MM.1S (cell line): ENCODE data around the gene ARHGAP26.

Source experiments
- DNase-seq: peaks from one replicate; pipeline ENCODE4 v3.0.0-alpha.2; 2015
- H2AFZ ChIP-seq: fragments of 300-600 bp; sonication (generic); 2 replicates; pipeline ENCODE4 v1.6.0; 2016; ENCODE audit warnings: antibody characterized with exemption, low read length
- H3F3A ChIP-seq: fragments of 300-600 bp; sonication (generic); 2 replicates; pipeline ENCODE4 v1.6.1; 2016; ENCODE audit warnings: mild to moderate bottlenecking, antibody characterized with exemption, low read length, moderate library complexity, mixed read lengths; ENCODE audit not compliant: insufficient read depth
- H3K27ac ChIP-seq: fragments of 300-600 bp; sonication (generic); 2 replicates; pipeline ENCODE4 v1.5.1; 2016; ENCODE audit warnings: mild to moderate bottlenecking, low read length
- H3K27me3 ChIP-seq: fragments of 300-600 bp; sonication (generic); replicated peaks from 2 replicates; pipeline ENCODE4 v1.6.0; 2016; ENCODE audit warnings: low read length; ENCODE audit not compliant: insufficient read depth
- H3K36me3 ChIP-seq: fragments of 300-600 bp; sonication (generic); replicated peaks from 2 replicates; pipeline ENCODE4 v1.6.1; 2016; ENCODE audit warnings: mild to moderate bottlenecking, low read length, mixed read lengths; ENCODE audit not compliant: insufficient read depth
- H3K4me1 ChIP-seq: fragments of 300-600 bp; sonication (generic); 2 replicates; pipeline ENCODE4 v1.6.1; 2016; ENCODE audit warnings: low read length, mixed read lengths
- H3K4me2 ChIP-seq: fragments of 300-600 bp; sonication (generic); 2 replicates; pipeline ENCODE4 v1.6.0; 2016; ENCODE audit warnings: low read depth, low read length
- H3K4me3 ChIP-seq: fragments of 300-600 bp; sonication (generic); 2 replicates; pipeline ENCODE4 v1.5.1; 2016; ENCODE audit warnings: low read length, mixed read lengths
- H3K79me2 ChIP-seq: fragments of 300-600 bp; sonication (generic); 2 replicates; pipeline ENCODE4 v1.6.1; 2016; ENCODE audit warnings: mixed run types, low read length, mixed read lengths
- H3K9ac ChIP-seq: fragments of 300-600 bp; sonication (generic); 2 replicates; pipeline ENCODE4 v1.6.1; 2016; ENCODE audit warnings: low read length, mixed read lengths
- H3K9me2 ChIP-seq: fragments of 300-600 bp; sonication (generic); replicated peaks from 2 replicates; pipeline ENCODE4 v1.6.1; 2016; ENCODE audit warnings: mild to moderate bottlenecking, low read length, mixed read lengths; ENCODE audit not compliant: insufficient read depth
- H3K9me3 ChIP-seq: fragments of 300-600 bp; sonication (generic); replicated peaks from 2 replicates; pipeline ENCODE4 v1.6.1; 2016; ENCODE audit warnings: mild to moderate bottlenecking, low read length, mixed read lengths; ENCODE audit not compliant: insufficient read depth
- H4K20me1 ChIP-seq: fragments of 300-600 bp; sonication (generic); 2 replicates; pipeline ENCODE4 v1.6.1; 2016; ENCODE audit warnings: mild to moderate bottlenecking, low read length, moderate library complexity, mixed read lengths; ENCODE audit not compliant: insufficient read depth
- EZH2 ChIP-seq: fragments of 300-600 bp; sonication (generic); optimal IDR thresholded peaks from 2 replicates; pipeline ENCODE3; 2017; ENCODE audit warnings: low read depth, mild to moderate bottlenecking, antibody characterized with exemption, low read length, mixed read lengths
- EZH2phosphoT487 ChIP-seq: fragments of 300-600 bp; sonication (generic); IDR thresholded peaks from 2 replicates; pipeline ENCODE4 v1.6.1; 2018; ENCODE audit warnings: antibody characterized with exemption, low read length
- TF ChIP-seq, protein P1 (sequence below): fragments of 300-600 bp; sonication (generic); IDR thresholded peaks from 2 replicates; pipeline ENCODE4 v1.5.1; 2016; ENCODE audit warnings: antibody characterized with exemption, low read length, mixed read lengths

ARHGAP26 gene

DNA sequence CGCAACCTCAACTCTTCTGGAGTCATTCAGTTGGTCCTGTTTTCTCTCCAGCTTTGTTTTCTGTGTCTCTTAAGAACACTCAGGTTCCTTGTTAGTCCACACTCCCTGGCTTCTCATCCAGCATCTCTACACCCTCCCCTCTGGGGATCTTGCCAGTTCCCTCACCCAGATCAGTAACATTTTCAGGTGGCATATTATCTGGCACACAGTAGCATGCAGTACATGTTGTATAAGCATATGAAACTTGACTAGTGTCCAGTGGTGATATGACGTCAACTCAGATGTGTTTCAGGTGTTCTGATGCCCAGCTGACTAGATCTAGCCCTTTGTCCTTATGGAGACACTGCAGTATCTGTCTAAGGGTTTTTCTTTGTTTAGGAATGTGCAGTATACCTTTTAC lies 184.3 kb downstream of the ARHGAP26 start:
- Histone ChIP-seq H3K4me2 (no peak overlapping the region), H3K36me3 (no peaks in the 10 kb centered on the region)
- TF ChIP-seq EZH2phosphoT487 = no peak
- TF ChIP-seq, protein P1, sequence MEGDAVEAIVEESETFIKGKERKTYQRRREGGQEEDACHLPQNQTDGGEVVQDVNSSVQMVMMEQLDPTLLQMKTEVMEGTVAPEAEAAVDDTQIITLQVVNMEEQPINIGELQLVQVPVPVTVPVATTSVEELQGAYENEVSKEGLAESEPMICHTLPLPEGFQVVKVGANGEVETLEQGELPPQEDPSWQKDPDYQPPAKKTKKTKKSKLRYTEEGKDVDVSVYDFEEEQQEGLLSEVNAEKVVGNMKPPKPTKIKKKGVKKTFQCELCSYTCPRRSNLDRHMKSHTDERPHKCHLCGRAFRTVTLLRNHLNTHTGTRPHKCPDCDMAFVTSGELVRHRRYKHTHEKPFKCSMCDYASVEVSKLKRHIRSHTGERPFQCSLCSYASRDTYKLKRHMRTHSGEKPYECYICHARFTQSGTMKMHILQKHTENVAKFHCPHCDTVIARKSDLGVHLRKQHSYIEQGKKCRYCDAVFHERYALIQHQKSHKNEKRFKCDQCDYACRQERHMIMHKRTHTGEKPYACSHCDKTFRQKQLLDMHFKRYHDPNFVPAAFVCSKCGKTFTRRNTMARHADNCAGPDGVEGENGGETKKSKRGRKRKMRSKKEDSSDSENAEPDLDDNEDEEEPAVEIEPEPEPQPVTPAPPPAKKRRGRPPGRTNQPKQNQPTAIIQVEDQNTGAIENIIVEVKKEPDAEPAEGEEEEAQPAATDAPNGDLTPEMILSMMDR = no peak
- no peak for TF ChIP-seq EZH2

DNA sequence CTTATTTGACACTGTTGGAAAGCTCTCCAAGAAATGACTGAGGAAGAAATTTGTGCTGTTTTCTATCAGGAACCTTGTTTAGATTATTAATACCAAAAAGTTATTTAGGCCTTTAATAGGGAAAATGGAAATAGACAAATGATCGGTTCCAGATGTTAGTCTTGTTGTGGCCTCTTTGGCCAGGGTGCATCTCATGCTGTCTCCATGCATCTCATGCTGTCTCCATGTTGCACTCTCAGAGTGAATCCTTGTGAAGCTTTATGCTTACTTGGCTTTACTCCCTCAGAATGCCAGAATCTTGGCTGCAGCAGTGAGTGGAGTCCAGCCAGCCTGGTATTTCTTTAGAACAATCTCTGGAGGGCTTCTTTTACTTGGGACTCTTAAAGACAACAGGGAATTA lies 185.5 kb downstream of the ARHGAP26 start:
- Histone ChIP-seq H3K4me1 (peaks cover 13% of the 10 kb centered on the region), H3K27ac (no peak overlapping the region), H3K4me3 (no peak overlapping the region), H3F3A (no peaks in the 10 kb centered on the region), H3K27me3 (no peaks in the 10 kb centered on the region), H3K79me2 (no peaks in the 10 kb centered on the region), H3K9me3 (no peaks in the 10 kb centered on the region), H3K36me3 (no peaks in the 10 kb centered on the region), H3K9me2 (no peaks in the 10 kb centered on the region), H3K4me2 (no peak overlapping the region), H3K9ac (no peak overlapping the region), H2AFZ (no peak overlapping the region), H4K20me1 (no peaks in the 10 kb centered on the region)
- no peak for DNase-seq
- TF ChIP-seq, protein P1 = no peak
- TF ChIP-seq EZH2 (no peak), EZH2phosphoT487 (no peak)

More for the DNA sequence above, 184.3 kb downstream of the ARHGAP26 start:
- peaks cover 6% of the 10 kb centered on the region for H3K4me1 ChIP-seq
- H3K9ac ChIP-seq = no peak overlapping the region
- H3K79me2 ChIP-seq = no peaks in the 10 kb centered on the region
- no peak overlapping the region for H3K27ac ChIP-seq
- no peaks in the 10 kb centered on the region for H3F3A ChIP-seq
- H3K27me3 ChIP-seq = no peaks in the 10 kb centered on the region
- no peak for DNase-seq
- H2AFZ ChIP-seq = no peak overlapping the region
- H3K9me3 ChIP-seq = no peaks in the 10 kb centered on the region
- no peak overlapping the region for H3K4me3 ChIP-seq
- no peaks in the 10 kb centered on the region for H3K9me2 ChIP-seq
- H4K20me1 ChIP-seq = no peaks in the 10 kb centered on the region

DNA sequence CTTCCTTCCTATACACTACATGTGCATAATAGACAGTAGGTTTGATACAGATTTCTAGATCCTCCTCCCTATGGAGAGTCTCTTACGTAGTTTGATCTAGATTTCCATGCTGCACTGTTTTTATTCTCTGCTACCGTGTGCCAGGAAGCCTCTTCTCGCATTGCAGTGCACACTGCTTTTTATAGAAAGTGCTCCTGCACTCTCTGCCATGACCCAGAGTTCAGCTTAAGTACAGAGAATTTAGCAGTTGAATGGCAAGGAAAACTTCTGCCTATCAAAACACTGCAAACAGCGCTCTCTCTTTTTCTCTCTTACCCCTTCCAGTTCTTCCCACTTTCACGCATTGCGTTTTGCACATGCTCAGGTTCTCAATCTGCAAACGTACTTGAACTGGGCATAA lies 187.4 kb downstream of the ARHGAP26 start:
- Histone ChIP-seq H3K4me1 (peaks cover 13% of the 10 kb centered on the region), H3K27me3 (no peaks in the 10 kb centered on the region), H3K4me2 (no peak overlapping the region), H3K79me2 (no peaks in the 10 kb centered on the region), H2AFZ (no peak overlapping the region), H3F3A (no peaks in the 10 kb centered on the region), H3K4me3 (no peak overlapping the region), H3K9me2 (no peaks in the 10 kb centered on the region), H3K27ac (no peak overlapping the region), H3K9me3 (no peaks in the 10 kb centered on the region), H4K20me1 (no peaks in the 10 kb centered on the region), H3K9ac (no peak overlapping the region), H3K36me3 (no peaks in the 10 kb centered on the region)
- TF ChIP-seq, protein P1 = no peak
- TF ChIP-seq EZH2phosphoT487 (no peak), EZH2 (no peak)
- DNase-seq = no peak
